ENCODE results near the gene PLXDC1. TPM values are rescaled to one million over a fixed set of nuclear protein-coding genes. Genes with fewer than 3 reads are reported as not detected.
"Not testable (repeated sequence)": the region's sequence is repeated elsewhere in the genome, so short reads cannot be mapped to it uniquely, and the experiment has no call there.

The PLXDC1 gene
- polyA plus RNA-seq, 1 experiment, result 1.9 TPM

DNA sequence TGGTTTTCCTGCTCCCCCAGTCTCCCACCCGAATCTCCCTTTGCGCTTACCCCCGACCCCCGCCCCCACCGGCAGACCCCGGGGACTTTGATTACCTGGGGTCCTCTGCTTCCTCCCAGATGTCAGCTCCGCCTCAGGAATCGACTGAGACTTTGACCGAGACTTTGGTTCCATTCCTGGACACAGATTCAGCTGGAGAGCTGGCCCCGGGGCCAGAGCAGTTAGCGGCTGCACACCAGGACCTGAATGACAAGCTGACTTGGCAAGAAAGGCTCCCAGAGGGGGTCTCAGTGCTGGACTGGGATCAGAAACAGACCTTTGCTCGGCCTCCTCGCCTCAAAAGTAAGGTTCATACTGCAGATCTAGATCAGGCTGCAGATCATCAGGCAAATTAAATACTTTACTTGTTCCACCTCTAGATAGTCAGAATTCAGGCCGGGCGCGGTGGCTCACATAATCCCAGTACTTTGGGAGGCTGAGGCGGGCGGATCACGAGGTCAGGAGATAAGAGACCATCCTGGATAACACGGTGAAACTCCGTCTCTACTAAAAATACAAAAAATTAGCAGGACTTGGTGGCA, 123.9 kb downstream of the PLXDC1 start:
- no peaks in the 10 kb centered on the region; the same call in 1 of the 2 replicates for H3K9me3 ChIP-seq (ENCODE audit: control insufficient read depth, insufficient read depth, low read length)
- peak overlapping the region; percentile 36 for H3K4me3 ChIP-seq (ENCODE audit: low read depth, low read length)
- H3K27me3 ChIP-seq (ENCODE audit: control insufficient read depth, insufficient read depth, low read length), result peaks cover 57% of the 10 kb centered on the region
- ChIA-PET POLR2A (no interaction called here), CTCF (interaction anchor here (0.6 kb wide), 1 partner anchor 41 kb away, joined by 5 read pairs; no protein-coding TSS in a partner anchor)
- no peak for DNase-seq (ENCODE audit: low read depth, low spot score)
- H3K27ac ChIP-seq (ENCODE audit: low read depth, low read length), result no peak overlapping the region
- TF ChIP-seq, protein P1, sequence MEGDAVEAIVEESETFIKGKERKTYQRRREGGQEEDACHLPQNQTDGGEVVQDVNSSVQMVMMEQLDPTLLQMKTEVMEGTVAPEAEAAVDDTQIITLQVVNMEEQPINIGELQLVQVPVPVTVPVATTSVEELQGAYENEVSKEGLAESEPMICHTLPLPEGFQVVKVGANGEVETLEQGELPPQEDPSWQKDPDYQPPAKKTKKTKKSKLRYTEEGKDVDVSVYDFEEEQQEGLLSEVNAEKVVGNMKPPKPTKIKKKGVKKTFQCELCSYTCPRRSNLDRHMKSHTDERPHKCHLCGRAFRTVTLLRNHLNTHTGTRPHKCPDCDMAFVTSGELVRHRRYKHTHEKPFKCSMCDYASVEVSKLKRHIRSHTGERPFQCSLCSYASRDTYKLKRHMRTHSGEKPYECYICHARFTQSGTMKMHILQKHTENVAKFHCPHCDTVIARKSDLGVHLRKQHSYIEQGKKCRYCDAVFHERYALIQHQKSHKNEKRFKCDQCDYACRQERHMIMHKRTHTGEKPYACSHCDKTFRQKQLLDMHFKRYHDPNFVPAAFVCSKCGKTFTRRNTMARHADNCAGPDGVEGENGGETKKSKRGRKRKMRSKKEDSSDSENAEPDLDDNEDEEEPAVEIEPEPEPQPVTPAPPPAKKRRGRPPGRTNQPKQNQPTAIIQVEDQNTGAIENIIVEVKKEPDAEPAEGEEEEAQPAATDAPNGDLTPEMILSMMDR (IDR thresholded peaks at IDR 0.05; ENCODE audit: low read depth, low read length), result no peak

DNA sequence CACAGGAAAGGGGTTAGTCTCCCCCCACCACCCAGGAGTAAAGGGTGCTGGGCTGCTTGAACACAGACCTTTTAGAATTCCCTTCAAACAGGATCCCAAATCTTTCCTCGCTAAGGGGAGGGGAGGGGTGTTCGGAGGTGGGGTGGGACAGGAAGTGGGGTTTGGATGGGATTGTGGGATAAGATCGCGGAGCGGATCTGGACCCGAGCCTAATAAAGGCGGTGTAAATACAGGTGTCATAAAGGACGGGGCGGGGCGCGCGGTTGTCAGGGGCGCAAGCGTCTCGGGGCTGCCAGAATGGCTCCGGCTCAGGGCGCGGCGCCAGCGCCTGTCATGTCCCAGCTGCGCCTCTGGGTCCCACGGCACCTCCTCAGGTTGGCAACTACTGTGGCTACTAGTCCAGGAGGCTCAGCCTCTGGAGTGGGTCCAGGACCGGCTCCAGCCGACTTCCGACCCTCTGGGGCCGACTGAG, 124.4 kb downstream of the PLXDC1 start:
- Histone ChIP-seq H3K27ac (ENCODE audit: low read depth, low read length) (no peak overlapping the region), H3K9me3 (ENCODE audit: control insufficient read depth, insufficient read depth, low read length) (no peaks in the 10 kb centered on the region; the same call in 1 of the 2 replicates), H3K27me3 (ENCODE audit: control insufficient read depth, insufficient read depth, low read length) (peaks cover 53% of the 10 kb centered on the region), H3K4me3 (ENCODE audit: low read depth, low read length) (peak overlapping the region; percentile 36)
- DNase-seq (ENCODE audit: low read depth, low spot score), result no peak
- TF ChIP-seq, protein P1 (IDR thresholded peaks at IDR 0.05; ENCODE audit: low read depth, low read length), result no peak
- ChIA-PET CTCF (interaction anchor here (0.6 kb wide), 1 partner anchor 42 kb away, joined by 5 read pairs; no protein-coding TSS in a partner anchor), POLR2A (no interaction called here)

DNA sequence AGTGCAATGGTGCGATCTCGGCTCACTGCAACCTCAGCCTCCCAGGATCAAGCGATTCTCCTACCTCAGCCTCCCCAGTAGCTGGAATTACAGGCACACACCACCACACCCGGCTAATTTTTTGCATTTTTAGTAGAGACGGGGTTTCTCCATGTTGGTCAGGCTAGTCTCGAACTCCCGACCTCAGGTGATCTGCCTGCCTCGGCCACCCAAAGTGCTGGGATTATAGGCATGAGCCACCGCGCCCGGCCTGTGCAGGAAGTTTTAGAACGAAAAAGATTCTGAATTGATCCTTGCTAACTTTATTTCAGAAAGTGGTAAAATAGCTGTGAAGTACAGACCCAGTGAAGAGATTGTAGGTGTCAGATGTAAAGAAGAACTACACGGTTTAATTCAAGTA, 125.1 kb downstream of the PLXDC1 start:
- CTCF ChIA-PET; H3K9me3 ChIP-seq (ENCODE audit: control insufficient read depth, insufficient read depth, low read length); POLR2A ChIA-PET; H3K4me3 ChIP-seq (ENCODE audit: low read depth, low read length); DNase-seq (ENCODE audit: low read depth, low spot score); H3K27ac ChIP-seq (ENCODE audit: low read depth, low read length): not testable (repeated sequence)
- peaks cover 47% of the 10 kb centered on the region for H3K27me3 ChIP-seq (ENCODE audit: control insufficient read depth, insufficient read depth, low read length)

DNA sequence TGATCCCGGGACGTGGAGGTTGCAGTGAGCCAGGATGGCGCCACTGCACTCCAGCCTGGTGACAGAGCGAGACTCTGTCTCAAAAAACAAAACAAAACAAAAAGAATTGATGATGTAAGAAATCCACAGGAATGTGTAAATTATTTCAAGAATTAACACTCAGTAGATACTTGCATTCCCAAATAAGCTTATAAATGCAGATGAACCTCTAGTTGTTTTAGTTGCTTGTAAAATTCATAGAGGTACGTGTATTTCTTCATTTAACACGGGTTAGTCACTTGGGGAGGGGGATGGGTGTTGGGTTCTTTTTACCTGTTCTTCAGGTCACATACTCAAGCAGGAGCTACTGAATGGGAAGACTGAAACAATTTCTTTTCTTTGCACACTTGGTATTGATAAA, 128.5 kb downstream of the PLXDC1 start:
- TF ChIP-seq, protein P1 (IDR thresholded peaks at IDR 0.05; ENCODE audit: low read depth, low read length), result no peak
- POLR2A ChIA-PET, result no interaction called here
- Histone ChIP-seq H3K4me3 (ENCODE audit: low read depth, low read length) (no peak overlapping the region), H3K27ac (ENCODE audit: low read depth, low read length) (no peak overlapping the region), H3K27me3 (ENCODE audit: control insufficient read depth, insufficient read depth, low read length) (peaks cover 28% of the 10 kb centered on the region), H3K9me3 (ENCODE audit: control insufficient read depth, insufficient read depth, low read length) (no peaks in the 10 kb centered on the region; the same call in 1 of the 2 replicates)
- CTCF ChIA-PET, result no interaction called here
- no peak for DNase-seq (ENCODE audit: low read depth, low spot score)

DNA sequence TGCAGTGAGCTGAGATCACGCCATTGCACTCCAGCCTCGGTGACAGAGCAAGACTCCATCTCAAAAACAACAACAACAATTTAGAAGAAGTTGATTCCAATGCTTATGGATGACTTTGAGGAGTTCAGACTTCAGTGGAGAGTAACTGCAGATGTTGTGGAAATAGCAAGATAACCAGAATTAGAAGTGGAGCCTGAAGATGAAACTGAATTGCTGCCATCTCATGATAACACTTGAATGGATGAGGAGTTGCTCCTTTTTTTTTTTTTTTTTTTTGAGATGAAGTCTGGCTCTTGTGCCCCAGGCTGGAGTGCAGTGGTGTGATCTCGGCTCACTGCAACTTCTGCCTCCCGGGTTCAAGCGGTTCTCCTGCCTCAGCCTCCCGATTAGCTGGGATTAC, 131.4 kb downstream of the PLXDC1 start:
- H3K27ac ChIP-seq (ENCODE audit: low read depth, low read length); H3K9me3 ChIP-seq (ENCODE audit: control insufficient read depth, insufficient read depth, low read length); DNase-seq (ENCODE audit: low read depth, low spot score); POLR2A ChIA-PET; H3K4me3 ChIP-seq (ENCODE audit: low read depth, low read length); H3K27me3 ChIP-seq (ENCODE audit: control insufficient read depth, insufficient read depth, low read length); CTCF ChIA-PET: not testable (repeated sequence)

DNA sequence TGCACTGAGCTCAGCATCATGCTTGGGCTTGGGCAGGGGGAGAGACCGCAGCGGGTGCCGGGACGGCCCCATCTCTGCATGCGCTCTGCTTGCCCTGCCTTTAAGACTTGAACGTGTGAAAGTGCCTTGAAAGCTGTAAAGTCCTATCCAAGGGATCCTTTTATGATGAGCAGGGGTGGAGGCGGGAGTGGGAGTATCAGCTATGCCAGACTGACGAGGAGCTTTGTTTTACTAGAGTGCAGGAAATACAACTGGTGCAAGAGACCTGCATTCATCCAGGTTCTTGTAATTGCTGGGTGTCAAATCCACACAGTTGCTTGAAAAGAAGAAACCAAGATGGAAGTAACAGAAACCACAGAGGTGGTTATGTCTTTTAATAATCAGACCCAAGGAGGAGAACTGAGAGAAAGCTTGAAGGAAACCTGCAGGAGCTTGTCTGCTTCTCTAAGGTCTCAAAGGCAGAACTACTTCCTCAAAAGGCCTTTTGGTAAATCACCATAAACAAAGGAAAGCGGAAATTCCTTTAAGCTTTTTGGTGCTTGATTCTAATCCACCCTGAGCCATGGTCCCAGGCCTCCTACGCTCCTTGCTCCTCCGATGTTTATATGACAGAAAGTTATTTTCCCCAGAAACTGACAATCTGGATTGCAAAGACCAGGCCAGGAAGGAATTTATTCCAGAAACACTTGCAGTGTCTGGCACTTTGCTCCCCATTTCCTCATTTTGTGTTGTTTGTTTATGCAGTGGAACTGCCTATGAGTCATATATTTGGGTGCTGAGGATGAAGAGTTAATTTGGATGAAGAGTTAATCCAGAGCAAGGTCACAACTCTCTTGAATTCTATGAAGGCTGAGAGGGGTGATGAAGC, 132.9 kb downstream of the PLXDC1 start:
- TF ChIP-seq, protein P1 (IDR thresholded peaks at IDR 0.05; ENCODE audit: low read depth, low read length), result no peak
- CTCF ChIA-PET, result interaction anchor here (0.8 to 1.2 kb wide), 3 partner anchors 35 to 156 kb away, joined by 4 to 5 read pairs (median 4); no protein-coding TSS in a partner anchor
- Histone ChIP-seq H3K9me3 (ENCODE audit: control insufficient read depth, insufficient read depth, low read length) (no peaks in the 10 kb centered on the region; the same call in 1 of the 2 replicates), H3K27me3 (ENCODE audit: control insufficient read depth, insufficient read depth, low read length) (no peaks in the 10 kb centered on the region), H3K27ac (ENCODE audit: low read depth, low read length) (no peak overlapping the region), H3K4me3 (ENCODE audit: low read depth, low read length) (no peak overlapping the region)
- POLR2A ChIA-PET, result no interaction called here
- no peak for DNase-seq (ENCODE audit: low read depth, low spot score)
